Amniotic stem cell (primary cell): Measurements from ENCODE around the gene LGALS1.
"Not testable (repeated sequence)": the region's sequence is repeated elsewhere in the genome, so short reads cannot be mapped to it uniquely, and the experiment has no call there.

Experiments
- DNase-seq: peaks from one replicate; lab custom pipeline; 2025; lab: John Stamatoyannopoulos, UW

LGALS1 gene

DNA sequence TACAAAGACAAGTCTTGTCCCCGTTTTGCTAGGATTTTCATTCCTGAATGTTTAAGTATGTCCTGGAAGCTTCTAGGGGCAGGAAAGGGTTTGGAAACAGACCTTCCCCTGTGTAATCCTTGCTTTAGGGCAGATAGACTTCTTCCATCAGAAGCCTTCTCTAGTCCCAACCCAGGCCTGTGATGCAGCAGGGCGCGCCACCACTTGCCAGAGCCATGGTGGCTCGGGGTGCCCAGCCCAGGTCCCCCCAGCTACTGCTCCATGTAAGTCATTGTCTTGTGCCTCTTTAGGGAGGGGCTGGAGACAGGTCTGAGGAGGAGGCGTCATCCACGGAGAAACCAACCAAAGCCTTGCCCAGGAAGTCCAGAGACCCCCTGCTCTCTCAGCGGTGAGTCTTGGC is 15.0 kb downstream of the LGALS1 start:
- DNase-seq, result no peak

DNA sequence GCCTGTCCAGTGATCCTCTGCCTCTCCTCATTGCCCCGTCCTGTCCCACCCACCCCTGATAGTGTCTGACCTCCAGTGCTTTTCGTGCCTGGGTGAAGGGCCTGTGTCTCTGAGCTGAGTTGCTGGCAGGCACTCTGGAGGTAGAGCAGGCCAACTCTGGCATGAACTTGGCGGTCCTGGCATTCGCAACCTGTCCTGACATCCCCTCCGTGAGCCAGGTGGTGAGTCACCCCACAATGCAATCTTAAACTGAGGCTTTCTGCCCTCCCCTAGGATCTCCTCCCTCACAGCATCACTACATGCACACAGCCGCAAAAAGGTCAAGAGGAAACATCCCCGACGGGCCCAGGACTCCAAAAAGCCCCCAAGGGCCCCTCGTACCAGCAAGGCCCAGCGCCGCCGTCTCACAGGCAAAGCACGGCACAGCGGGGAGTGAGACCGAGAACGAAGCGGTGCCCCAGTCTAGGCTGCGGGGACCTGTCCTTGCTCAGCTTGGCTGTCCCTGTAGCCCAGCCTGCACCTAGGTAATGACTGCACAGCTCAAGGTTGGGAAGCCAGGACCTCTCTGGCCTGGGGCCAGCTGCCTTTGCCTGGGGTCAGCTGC is 15.6 kb downstream of the LGALS1 start:
- DNase-seq, result no peak

DNA sequence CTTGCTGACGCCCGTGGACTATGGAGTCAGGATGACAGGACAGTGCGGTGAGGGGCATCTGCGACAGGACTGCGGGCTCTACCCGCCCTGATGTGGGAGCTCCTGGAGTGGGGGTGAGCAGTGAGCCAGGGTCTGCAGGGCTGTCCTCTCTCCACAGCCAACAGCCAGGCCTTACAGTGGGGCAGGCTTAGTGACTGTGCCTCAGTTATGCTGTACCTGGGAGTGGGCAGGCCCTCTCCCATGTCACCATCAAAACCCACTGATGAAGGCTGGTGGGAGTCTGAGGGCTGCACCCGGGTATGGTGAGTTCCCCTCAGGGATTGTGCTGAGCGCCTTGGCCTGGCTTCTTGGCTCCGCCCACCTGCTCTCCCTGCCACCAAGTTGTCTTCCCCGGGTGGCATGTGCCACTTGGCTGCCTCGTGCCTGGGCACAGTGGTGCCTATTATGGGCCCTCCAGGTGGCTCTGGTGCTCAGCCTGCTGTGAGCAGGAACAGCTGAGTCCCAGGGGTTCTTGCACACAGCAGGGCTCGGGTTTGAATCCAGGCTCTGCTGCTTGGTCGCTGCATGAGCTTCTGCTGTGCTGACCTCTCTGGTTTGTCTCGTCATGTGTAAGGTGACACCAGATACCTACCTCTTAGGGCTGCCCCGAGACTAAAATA is 17.3 kb downstream of the LGALS1 start:
- DNase-seq, result no peak

DNA sequence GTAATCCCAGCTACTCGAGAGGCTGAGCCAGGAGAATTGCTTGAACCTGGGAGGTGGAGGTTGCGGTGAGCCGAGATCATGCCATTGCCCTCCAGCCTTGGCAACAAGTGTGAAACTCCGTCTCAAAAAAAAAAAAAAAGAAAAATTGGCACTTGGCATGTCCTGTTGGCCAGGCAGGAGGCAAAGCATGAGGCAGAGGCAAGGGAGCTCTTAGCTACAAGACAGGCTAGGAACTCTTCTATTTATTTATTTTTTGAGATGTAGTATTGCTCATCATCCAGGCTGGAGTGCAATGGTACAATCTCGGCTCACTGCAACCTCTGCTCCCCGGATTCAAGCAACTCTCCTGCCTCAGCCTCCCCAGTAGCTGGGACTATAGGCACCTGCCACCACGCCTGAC is 18.7 kb downstream of the LGALS1 start:
- DNase-seq, result not testable (repeated sequence)

- not testable (repeated sequence) for DNase-seq
These were observed 20.8 kb downstream of the LGALS1 start for GRCh38 chr22:37696260-37696656.

DNA sequence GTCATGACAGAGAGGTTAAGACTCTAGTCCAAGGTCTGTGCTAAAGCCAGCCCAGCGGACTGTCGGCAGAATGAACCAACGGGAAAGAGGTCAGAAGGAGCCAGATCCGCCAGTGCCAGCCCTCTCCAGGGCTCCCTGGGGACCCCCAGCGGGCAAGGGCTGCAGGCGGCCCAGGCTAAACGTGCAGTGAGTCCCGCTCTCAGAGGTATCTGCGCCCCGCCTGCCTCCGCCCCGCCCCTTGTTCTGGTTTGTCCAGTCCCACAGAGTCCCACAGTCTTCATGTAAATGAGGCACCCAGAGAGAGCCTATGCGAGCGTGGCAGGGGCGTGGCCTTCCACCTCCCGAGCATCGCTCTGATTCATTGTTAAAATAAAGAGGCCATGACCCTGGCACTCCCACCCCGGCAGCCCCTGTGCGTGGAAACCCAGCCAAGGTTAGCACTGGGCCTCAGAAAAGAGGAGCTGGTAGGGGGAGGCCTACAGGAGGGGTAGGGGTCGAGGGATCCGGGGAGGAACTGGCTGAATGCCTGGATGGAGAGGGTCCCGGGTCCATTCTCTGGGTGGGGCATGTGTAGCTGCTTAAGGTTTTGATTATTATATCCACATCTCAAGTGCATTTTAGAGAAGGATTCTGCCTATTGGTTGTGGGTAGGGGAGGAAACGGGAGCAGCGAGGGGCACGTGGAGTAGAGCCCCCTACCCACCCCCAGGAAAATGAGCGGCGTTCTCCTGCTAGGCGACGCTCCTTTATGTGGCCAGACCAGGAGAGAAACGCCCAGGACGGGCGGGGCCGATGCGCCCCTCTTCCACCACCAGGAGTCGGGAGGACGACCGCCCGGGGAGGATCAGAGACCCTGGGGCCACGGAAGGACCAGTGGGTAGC is 21.5 kb downstream of the LGALS1 start, which contains the start of gene TRIOBP:
Gene TRIOBP, plus strand, starts transcription at position 392 of the 881 bp plus-strand sequence. CDS start 4,318 bp downstream, outside the sequence.
- peak; percentile 97 for DNase-seq

DNA sequence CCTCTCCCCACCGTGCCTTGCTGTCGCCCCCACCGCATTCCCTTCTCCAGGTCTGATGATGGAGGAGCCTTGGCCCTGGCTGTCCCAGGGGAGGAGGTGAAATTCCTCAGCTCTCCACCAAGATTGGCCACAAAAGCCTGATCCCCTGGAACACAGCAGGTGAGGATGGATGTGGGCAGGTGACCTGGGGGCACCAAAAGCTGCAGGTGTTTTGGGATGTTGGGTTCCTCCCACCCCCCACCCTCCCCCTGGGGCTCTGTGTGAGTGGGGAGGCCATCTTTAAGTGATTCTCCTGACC is 22.1 kb downstream of the LGALS1 start:
- no peak for DNase-seq

GRCh38 chr22:37701141-37701786 is 25.8 kb downstream of the LGALS1 start:
- no peak for DNase-seq

DNA sequence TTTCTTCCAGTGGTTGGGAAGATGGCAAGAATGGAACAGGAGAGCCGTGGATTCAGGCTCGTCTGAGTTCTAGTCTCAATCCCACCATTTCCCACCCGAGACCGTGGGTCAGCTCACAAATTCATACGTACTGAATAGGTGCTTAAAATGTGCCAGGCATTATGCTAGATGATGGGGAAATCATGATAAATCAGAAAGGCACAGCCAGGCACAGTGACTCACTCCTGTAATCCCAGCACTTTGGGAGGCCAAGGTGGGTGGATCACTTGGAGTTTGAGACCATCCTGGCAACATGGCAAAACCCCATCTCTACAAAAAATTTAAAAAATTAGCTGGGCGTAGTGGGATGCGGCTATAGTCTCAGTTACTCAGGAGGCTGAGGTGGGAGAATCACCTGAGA is 28.5 kb downstream of the LGALS1 start:
- DNase-seq, result no peak

- DNase-seq, result no peak
These were observed 29.2 kb downstream of the LGALS1 start for GRCh38 chr22:37704645-37705044.

GRCh38 chr22:37705205-37705604 is 29.8 kb downstream of the LGALS1 start:
- no peak for DNase-seq

DNA sequence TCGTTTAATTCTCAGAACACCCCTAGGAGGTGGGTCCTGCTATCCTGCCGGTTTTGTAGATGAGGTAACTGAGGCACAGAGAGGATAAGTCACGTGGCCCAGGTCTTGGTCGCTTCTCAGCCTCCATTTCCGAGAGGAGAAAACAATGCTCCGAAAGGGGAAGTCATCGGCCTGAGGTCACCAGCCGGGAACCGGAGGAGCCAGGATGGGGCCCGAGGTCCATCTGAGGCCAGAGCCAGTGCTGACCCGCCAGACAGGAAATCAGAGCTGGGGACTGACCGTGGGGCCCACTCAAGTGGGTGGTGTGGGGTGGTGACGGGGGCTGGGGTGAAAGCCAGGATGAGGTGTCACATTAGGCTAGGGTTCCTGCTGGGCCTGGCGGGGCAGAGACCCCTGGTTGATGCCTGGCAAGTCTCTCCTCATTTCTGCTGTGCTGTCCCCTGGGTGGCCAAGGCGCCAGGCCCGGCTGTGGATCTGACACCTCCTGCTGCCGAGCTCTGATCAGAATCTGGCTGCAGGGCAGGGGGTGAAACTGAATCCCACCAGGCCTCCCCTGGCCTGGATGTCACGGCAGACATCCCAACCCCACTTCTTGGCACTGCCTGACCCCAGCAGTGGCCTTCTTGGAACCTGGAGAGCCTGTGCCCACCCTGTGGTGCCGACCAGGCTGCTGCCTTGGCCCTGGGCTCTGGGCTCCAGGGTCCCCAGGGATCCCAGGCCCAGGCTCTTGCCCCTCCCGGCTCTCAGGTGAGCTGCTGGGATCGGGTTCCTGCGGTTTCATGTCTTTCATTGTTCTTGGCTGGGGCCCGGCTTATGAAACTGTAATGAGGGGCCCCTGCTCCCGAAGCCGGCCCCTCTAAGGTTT is 33.4 kb downstream of the LGALS1 start:
- no peak for DNase-seq

- DNase-seq, result no peak
These were observed 34.0 kb downstream of the LGALS1 start for GRCh38 chr22:37709445-37709765.

DNA sequence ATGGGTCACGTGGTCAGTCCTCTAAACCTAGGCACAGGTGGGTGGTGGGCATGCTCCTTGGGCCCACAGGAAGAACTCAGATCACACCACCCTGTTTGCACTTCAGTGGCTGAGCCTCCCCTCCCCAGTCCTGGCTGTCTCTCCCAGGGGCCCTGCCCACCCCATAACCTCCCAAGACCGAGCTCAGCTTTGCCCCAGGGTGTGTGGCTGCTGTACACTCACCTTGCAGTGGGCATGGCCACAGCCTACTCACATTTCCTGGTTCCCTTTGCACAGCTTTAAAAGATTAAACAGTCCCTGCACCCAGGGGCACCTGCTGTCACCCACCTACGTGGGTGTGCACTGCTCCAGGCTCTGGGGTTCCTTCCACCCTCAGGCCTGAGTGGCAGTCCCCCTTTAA is 35.2 kb downstream of the LGALS1 start:
- DNase-seq, result no peak

GRCh38 chr22:37711490-37711889 is 36.1 kb downstream of the LGALS1 start:
- no peak for DNase-seq

- DNase-seq, result no peak
These were observed 38.3 kb downstream of the LGALS1 start for GRCh38 chr22:37713761-37714160.

- no peak for DNase-seq
These were observed 39.2 kb downstream of the LGALS1 start for GRCh38 chr22:37714634-37715033.

- DNase-seq, result no peak
These were observed 40.3 kb downstream of the LGALS1 start for GRCh38 chr22:37715760-37716159.

GRCh38 chr22:37716708-37717107 is 41.3 kb downstream of the LGALS1 start:
- DNase-seq, result no peak

DNA sequence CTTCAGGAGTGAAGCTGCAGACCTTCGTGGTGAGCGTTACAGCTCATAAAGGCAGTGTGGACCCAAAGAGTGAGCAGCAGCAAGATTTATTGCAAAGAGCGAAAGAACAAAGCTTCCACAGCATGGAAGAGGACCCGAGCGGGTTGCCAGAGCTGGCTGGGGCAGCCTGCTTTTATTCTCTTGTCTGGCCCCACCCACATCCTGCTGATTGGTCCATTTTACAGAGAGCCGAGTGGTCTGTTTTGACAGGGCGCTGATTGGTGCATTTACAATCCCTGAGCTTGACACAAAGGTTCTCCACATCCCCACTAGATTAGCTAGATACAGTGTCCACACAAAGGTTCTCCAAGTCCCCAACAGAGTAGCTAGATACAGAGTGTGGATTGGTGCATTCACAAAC is 41.8 kb downstream of the LGALS1 start:
- DNase-seq, result not testable (repeated sequence)

DNA sequence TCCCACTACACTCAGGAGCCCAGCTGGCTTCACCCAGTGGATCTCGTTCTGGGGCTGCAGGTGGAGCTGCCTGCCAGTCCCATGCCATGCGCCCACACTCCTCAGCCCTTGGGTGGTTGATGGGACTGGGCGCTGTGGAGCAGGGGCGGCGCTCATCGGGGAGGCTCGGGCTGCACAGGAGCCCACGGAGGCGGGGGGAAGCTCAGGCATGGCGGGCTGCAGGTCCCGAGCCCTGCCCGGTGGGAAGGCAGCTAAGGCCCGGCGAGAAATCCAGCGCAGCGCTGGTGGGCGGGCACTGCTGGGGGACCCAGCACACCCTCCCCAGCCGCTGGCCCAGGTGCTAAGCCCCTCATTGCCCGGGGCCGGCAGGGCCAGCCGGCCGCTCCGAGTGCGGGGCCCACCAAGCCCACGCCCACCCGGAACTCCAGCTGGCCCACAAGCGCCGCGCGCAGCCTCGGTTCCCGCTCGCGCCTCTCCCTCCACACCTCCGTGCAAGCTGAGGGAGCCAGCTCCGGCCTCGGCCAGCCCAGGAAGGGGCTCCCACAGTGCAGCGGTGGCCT is 42.4 kb downstream of the LGALS1 start:
- DNase-seq, result not testable (repeated sequence)
